HUES48 (cell line): ENCODE results near the gene CACNB1.
A peak's percentile ranks its signal among the peaks of the same experiment; 100 is the strongest.
"Not testable (repeated sequence)": the region's sequence is repeated elsewhere in the genome, so short reads cannot be mapped to it uniquely, and the experiment has no call there.

ENCODE experiments used
- H3K27ac ChIP-seq: one replicate; pipeline ENCODE4 v1.7.0; 2013; ENCODE audit warnings: low read depth, low read length, inconsistent platforms
- H3K27me3 ChIP-seq: 2 replicates; pipeline ENCODE4 v1.6.1; 2013; ENCODE audit warnings: mild to moderate bottlenecking, low read length; ENCODE audit not compliant: control insufficient read depth, insufficient read depth
- H3K36me3 ChIP-seq: 2 replicates; pipeline ENCODE4 v1.6.1; 2013; ENCODE audit warnings: low read length; ENCODE audit not compliant: control insufficient read depth, insufficient read depth
- H3K4me1 ChIP-seq: 2 replicates; pipeline ENCODE4 v1.6.1; 2013; ENCODE audit warnings: mild to moderate bottlenecking, low read length; ENCODE audit not compliant: control insufficient read depth, insufficient read depth
- H3K4me3 ChIP-seq: 2 replicates; pipeline ENCODE4 v1.5.1; 2013; ENCODE audit warnings: mild to moderate bottlenecking, low read depth, low read length
- H3K9ac ChIP-seq: 2 replicates; pipeline ENCODE4 v1.6.1; 2013; ENCODE audit warnings: mild to moderate bottlenecking, low read depth, low read length, moderate library complexity
- H3K9me3 ChIP-seq: 2 replicates; pipeline ENCODE4 v1.6.1; 2013; ENCODE audit warnings: low read length; ENCODE audit not compliant: control insufficient read depth, insufficient read depth

Gene CACNB1

DNA sequence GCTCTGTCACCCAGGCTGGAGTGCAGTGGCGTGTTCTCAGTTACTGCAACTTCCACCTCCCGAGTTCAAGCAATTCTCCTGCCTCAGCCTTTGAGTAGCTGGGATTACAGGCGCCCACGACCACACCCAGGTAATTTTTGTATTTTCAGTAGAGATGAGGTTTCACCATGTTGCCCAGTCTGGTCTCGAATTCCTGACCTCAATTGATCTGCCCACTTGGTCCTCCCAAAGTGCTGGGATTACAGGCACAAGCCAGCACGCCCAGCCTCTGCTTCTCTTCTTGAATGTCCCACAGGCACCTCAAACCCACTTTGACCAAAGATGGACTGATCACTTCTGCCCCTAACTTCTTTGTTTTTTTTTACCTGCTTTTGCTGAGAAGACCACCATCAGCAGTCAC lies 26.9 kb downstream of the CACNB1 start:
- Histone ChIP-seq H3K9me3 (no peaks in the 10 kb centered on the region), H3K4me1 (peaks cover 24% of the 10 kb centered on the region), H3K27me3 (peaks cover 21% of the 10 kb centered on the region), H3K9ac (no peak overlapping the region), H3K4me3 (no peak overlapping the region), H3K36me3 (peaks cover 5% of the 10 kb centered on the region; the same call in 1 of the 2 replicates), H3K27ac (no peak overlapping the region)

DNA sequence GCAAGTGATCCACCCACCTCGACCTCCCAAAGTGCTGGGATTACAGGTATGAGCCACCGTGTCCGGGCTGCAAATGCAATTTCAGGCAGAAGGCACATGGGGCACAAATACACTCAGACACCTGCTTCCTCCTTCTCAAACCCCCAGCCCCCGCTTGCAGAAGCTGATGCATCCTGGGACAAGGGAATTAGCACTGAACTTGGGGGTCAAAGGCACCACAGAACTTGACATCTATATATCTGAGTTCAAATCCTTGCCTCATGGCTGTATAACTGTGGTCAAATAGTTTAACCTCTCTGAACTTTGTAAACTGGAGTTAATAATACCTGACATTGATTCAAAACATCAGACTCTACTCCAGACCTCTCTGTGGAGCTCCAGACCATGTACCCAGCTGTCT lies 27.4 kb downstream of the CACNB1 start:
- peaks cover 21% of the 10 kb centered on the region for H3K4me1 ChIP-seq
- peaks cover 26% of the 10 kb centered on the region for H3K27me3 ChIP-seq
- no peak overlapping the region for H3K27ac ChIP-seq
- H3K9ac ChIP-seq: no peak overlapping the region
- H3K9me3 ChIP-seq: no peaks in the 10 kb centered on the region
- H3K36me3 ChIP-seq: 0 out of 2 replicates have a peak, but pooled peaks cover under 1% of the 10 kb centered on the region
- H3K4me3 ChIP-seq: no peak overlapping the region

DNA sequence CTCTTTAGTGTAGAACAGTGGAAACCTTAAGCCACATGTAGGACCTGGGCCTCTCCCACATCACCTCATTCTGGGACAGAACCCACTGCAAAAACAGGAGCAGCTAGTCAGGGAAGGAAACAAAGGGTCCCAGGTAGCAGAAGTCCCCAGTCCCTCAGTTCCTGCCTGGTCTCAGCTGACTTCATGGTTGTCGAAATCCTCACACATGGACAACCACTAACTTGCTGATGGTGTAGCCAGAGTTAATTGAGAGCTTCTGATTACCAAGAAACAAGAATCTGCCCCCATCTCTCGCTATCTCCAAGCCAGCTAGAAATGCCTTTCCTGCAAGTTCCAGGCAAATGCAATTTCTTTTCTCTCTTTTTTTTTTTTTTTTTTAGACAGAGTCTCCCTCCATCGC lies 28.0 kb downstream of the CACNB1 start:
- H3K4me1 ChIP-seq: peaks cover 17% of the 10 kb centered on the region
- peaks cover 28% of the 10 kb centered on the region for H3K27me3 ChIP-seq
- no peak overlapping the region for H3K9ac ChIP-seq
- no peak overlapping the region for H3K4me3 ChIP-seq
- no peak overlapping the region for H3K27ac ChIP-seq
- H3K36me3 ChIP-seq: no peaks in the 10 kb centered on the region
- H3K9me3 ChIP-seq: no peaks in the 10 kb centered on the region

DNA sequence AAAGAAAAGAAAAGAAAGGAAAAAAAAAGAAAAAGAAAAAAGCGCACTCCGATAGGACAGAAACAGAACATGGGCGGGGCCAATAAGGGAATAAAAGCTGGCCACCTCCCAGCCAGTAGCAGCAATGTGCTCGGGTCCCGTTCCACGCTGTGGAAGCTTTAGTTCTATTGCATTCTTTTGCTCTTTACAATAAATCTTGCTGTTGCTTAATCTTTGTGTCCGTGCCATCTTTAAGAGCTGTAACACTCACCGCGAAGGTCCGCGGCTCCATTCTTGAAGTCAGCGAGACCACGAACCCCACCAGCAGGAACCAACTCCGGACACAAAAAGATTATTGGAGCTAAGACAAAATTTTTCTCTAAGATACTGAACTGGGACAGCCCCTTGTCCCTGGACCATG lies 28.4 kb downstream of the CACNB1 start:
- Histone ChIP-seq H3K9ac (no peak overlapping the region), H3K9me3 (no peaks in the 10 kb centered on the region), H3K27me3 (peaks cover 28% of the 10 kb centered on the region), H3K4me3 (no peak overlapping the region), H3K4me1 (peaks cover 16% of the 10 kb centered on the region), H3K27ac (no peak overlapping the region), H3K36me3 (no peaks in the 10 kb centered on the region)

DNA sequence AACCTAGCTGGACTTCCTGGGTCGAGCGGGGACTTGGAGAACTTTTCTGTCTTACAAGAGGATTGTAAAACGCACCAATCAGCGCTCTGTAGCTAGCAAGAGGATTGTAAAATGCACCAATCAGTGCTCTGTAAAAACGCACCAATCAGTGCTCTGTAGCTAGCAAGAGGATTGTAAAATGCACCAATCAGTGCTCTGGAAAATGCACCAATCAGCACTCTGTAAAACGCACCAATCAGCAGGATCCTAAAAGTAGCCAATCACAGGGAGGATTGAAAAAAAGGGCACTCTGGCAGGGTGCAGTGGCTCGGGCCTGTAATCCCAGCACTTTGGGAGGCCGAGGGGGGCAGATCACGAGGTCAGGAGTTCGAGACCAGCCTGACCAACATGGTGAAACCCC lies 29.0 kb downstream of the CACNB1 start:
- not testable (repeated sequence) for H3K9ac ChIP-seq, H3K27ac ChIP-seq, H3K36me3 ChIP-seq, H3K9me3 ChIP-seq, H3K4me3 ChIP-seq
- peaks cover 28% of the 10 kb centered on the region for H3K27me3 ChIP-seq
- peaks cover 12% of the 10 kb centered on the region for H3K4me1 ChIP-seq

DNA sequence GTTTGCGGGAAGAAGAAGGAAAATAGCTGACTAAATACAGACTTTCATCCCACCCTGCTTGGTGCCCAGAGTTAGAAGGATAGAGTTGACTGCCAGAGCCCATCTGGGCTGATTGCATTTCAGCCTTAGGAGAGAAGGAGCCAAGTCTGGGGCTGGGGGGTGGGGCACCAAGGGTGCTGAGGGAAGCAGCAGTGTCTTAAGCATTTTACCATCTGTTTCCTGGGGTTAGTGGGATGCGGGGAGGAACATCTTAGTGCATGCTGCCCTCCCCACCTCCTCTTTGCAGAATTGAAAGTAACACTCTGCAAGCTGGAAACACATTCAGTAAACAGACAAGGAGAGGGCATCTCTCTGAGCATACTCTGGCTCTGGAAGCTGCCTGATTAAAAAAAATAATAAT lies 30.0 kb downstream of the CACNB1 start:
- H3K9ac ChIP-seq: no peak overlapping the region
- H3K27ac ChIP-seq: no peak overlapping the region
- no peaks in the 10 kb centered on the region for H3K36me3 ChIP-seq
- no peak overlapping the region for H3K4me3 ChIP-seq
- peaks cover 28% of the 10 kb centered on the region for H3K27me3 ChIP-seq
- H3K9me3 ChIP-seq: no peaks in the 10 kb centered on the region
- H3K4me1 ChIP-seq: peaks cover 10% of the 10 kb centered on the region; the same call in 1 of the 2 replicates

DNA sequence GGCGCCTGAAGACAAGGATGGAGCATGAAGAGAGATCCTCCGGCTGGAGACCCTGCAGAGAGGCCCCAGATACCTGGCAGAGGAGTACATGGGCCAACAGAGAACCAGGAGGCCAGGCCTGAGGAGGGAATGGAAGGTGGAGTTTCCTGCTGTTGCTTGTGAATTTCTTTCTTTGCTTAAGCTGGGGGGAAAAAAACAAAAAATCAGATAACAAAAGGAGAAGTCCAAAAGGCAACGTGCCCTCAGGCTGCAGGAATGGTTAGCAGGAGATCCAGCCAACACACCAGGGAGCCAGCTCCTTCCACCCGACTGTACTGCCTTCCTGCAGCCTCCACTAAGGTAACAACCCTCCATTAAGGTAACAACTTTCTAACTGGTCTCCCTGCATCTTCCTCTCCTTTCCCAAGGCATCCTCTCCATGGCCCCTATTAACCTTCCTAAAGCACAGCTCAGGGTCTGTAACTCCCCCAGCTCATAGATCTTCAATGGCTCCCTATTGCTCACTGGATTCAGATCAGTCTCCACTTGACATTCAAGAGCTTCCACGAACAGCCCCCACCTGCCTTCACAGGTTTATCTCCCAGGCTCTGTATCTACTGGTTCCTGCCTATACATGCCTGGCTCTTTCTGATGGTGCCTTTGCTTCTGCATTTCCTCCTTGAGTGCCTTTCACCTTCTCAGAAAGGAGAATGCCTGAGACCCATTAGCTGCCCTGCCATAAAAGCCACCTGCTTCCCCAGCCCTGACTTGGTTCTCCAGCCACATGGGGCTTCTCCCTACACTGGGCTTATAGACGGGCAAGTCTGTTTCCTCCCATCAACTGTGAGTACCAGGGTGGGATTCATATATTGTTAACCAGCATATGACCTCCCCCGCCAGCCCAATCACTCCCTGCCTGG lies 30.8 kb downstream of the CACNB1 start:
- H3K27ac ChIP-seq: no peak overlapping the region

DNA sequence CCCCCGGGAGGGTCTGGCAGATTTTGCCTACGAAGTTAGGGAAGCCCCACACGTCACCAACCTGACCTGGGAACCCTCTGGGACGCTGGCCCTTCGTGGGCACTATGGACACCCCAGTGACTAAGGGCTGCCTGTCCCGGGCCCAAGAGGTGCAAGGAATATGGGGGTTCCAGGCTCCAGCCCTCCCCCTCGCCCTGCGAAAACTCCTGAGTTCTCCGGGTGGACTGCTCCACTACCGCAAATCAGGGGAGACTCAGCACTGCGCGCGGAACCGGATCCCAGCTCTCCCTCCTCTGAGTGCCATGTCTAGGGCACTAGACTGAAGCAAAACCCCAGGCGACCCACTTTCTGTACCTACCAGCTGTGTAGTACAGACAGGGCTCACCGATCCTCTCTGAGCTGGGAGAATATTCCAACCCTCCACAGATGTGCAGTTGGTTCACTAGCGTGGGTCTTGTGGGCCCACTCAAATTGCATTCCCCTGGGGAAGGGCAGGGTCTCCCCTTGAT lies 31.6 kb downstream of the CACNB1 start, which contains the start of gene ARL5C:
Gene ARL5C (minus strand): TSS at position 321 of the 509 bp plus-strand sequence. CDS start 401 bp downstream, outside the sequence.
- Histone ChIP-seq H3K36me3 (no peaks in the 10 kb centered on the region), H3K27me3 (peaks cover 28% of the 10 kb centered on the region), H3K4me3 (peak within 1 kb of the TSS; percentile 84), H3K27ac (no peak within 1 kb of the TSS), H3K4me1 (peaks cover 10% of the 10 kb centered on the region; the same call in 1 of the 2 replicates), H3K9me3 (no peaks in the 10 kb centered on the region), H3K9ac (no peak within 1 kb of the TSS)

More for the DNA sequence above, 30.8 kb downstream of the CACNB1 start:
- H3K27me3 ChIP-seq: peaks cover 28% of the 10 kb centered on the region
- H3K9me3 ChIP-seq: no peaks in the 10 kb centered on the region
- peaks cover 10% of the 10 kb centered on the region; the same call in 1 of the 2 replicates for H3K4me1 ChIP-seq
- no peak overlapping the region for H3K9ac ChIP-seq
- no peak overlapping the region for H3K4me3 ChIP-seq
- H3K36me3 ChIP-seq: no peaks in the 10 kb centered on the region

DNA sequence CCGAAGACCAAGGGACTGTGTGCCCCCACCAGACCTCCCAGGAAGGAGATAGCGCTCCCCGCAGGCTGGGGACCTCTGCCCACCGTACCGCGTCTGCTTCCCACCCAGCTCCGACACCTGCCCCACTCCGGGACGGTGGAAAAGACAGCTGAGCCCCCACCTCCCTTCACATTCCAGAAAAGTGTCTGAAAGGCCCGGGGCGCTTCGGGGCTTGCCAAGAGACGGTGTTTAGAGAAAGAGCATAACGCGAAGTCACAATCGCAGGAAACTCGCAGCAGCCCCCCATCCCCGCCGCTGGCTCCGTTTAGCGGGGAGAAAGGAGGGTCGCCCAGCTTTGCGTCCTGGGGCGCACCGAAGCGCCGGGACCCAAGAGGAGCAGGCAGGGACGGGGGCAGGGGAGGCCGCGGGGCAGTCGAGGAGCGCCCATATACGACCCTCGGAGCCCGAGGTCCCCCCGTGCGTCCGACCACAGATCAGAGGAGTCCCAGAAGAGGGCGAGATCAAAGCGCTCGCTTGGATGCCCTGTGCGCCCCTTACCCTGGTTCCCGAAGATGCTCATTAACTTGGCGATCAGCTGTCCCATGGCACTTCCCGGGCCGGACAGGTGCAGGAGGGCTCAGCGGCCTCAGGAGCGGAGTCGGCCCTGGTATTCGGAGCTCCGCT lies 32.2 kb downstream of the CACNB1 start:
- Histone ChIP-seq H3K36me3 (no peaks in the 10 kb centered on the region), H3K4me3 (peak overlapping the region; percentile 84), H3K9ac (no peak overlapping the region), H3K4me1 (peaks cover 10% of the 10 kb centered on the region; the same call in 1 of the 2 replicates), H3K27me3 (peaks cover 28% of the 10 kb centered on the region), H3K27ac (no peak overlapping the region), H3K9me3 (no peaks in the 10 kb centered on the region)

DNA sequence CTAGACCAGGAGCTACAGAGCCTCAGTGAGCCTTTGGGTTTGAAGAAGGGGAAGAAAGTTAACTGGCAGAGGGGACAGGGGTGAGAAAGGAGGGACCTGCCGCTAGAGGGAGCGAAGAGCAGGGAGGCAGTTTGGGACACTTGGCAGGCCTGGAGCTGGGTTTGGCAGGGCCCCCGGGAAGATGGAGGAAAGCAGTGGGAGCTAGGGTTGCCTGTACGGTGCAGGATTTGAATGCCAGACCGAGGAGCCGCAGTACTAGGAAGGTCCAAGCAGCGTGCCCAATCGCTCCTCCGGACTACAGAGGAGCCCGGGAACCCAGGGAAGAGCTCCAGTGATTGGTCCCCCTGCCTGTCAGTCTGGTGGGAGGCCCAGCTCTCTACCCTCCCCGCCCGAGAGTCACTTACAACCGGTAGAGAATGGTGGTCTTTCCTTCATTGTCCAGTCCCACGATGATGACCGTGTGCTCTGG lies 32.8 kb downstream of the CACNB1 start:
- no peaks in the 10 kb centered on the region for H3K9me3 ChIP-seq
- peaks cover 10% of the 10 kb centered on the region; the same call in 1 of the 2 replicates for H3K4me1 ChIP-seq
- peak overlapping the region; percentile 84 for H3K4me3 ChIP-seq
- no peak overlapping the region for H3K27ac ChIP-seq
- H3K9ac ChIP-seq: no peak overlapping the region
- peaks cover 28% of the 10 kb centered on the region for H3K27me3 ChIP-seq
- no peaks in the 10 kb centered on the region for H3K36me3 ChIP-seq
